Hematopoietic multipotent progenitor cell treated with erythropoietin and hydrocortisone succinate and interleukin-3 and kit ligand, for 8 days (in vitro differentiated cells): Measurements from ENCODE around the gene ATG7.
A peak's percentile ranks its signal among the peaks of the same experiment; 100 is the strongest.

ENCODE experiments used
- DNase-seq: peaks from one replicate; pipeline ENCODE4 v3.0.0-alpha.2; 2015

ATG7 gene

GRCh38 chr3:11543141-11543947, 271.1 kb downstream of the ATG7 start:
- DNase-seq: no peak

GRCh38 chr3:11543948-11544387, 271.8 kb downstream of the ATG7 start:
- DNase-seq: no peak

GRCh38 chr3:11544412-11545181, 272.4 kb downstream of the ATG7 start:
- peak; percentile 39 for DNase-seq

GRCh38 chr3:11545186-11545851, 273.1 kb downstream of the ATG7 start:
- no peak for DNase-seq

GRCh38 chr3:11546657-11547302, 274.6 kb downstream of the ATG7 start:
- no peak for DNase-seq

- no peak for DNase-seq
Observed at GRCh38 chr3:11547498-11547897, 275.3 kb downstream of the ATG7 start.

GRCh38 chr3:11548721-11549131, 276.5 kb downstream of the ATG7 start:
- DNase-seq: peak; percentile 11

- no peak for DNase-seq
Observed at GRCh38 chr3:11549580-11550140, 277.5 kb downstream of the ATG7 start.

GRCh38 chr3:11551036-11551435, 278.8 kb downstream of the ATG7 start:
- DNase-seq: no peak

GRCh38 chr3:11552289-11553264, 280.4 kb downstream of the ATG7 start:
- DNase-seq: no peak

GRCh38 chr3:11553436-11554235, 281.4 kb downstream of the ATG7 start:
- no peak for DNase-seq

- DNase-seq: no peak
Observed at GRCh38 chr3:11554236-11554610, 282.0 kb downstream of the ATG7 start.

- DNase-seq: no peak
Observed at GRCh38 chr3:11554666-11555065, 282.5 kb downstream of the ATG7 start.

- DNase-seq: no peak
Observed at GRCh38 chr3:11555211-11555782, 283.1 kb downstream of the ATG7 start.

GRCh38 chr3:11555881-11556633, 283.9 kb downstream of the ATG7 start:
- no peak for DNase-seq

GRCh38 chr3:11556851-11557644, 284.9 kb downstream of the ATG7 start:
- no peak for DNase-seq

GRCh38 chr3:11558002-11558401, 285.8 kb downstream of the ATG7 start:
- no peak for DNase-seq

- no peak for DNase-seq
Observed at GRCh38 chr3:11558411-11558903, 286.3 kb downstream of the ATG7 start.
